ENCODE measurements around the gene ZFP36. TPM values are rescaled to one million over a fixed set of nuclear protein-coding genes. Genes with fewer than 3 reads are reported as not detected.

ZFP36 gene
- total RNA-seq, 4 donors from 2014 or later, result 323 to 827 (median 509) TPM

DNA sequence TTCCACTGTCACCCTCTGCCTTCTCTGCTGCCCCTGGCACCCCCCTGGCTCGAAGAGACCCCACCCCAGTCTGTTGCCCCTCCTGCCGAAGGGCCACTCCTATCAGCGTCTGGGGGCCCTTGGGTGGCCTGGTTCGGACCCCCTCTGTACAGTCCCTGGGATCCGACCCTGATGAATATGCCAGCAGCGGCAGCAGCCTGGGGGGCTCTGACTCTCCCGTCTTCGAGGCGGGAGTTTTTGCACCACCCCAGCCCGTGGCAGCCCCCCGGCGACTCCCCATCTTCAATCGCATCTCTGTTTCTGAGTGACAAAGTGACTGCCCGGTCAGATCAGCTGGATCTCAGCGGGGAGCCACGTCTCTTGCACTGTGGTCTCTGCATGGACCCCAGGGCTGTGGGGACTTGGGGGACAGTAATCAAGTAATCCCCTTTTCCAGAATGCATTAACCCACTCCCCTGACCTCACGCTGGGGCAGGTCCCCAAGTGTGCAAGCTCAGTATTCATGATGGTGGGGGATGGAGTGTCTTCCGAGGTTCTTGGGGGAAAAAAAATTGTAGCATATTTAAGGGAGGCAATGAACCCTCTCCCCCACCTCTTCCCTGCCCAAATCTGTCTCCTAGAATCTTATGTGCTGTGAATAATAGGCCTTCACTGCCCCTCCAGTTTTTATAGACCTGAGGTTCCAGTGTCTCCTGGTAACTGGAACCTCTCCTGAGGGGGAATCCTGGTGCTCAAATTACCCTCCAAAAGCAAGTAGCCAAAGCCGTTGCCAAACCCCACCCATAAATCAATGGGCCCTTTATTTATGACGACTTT lies 2.0 kb downstream of the ZFP36 start:
- TF ChIP-seq, protein P1, sequence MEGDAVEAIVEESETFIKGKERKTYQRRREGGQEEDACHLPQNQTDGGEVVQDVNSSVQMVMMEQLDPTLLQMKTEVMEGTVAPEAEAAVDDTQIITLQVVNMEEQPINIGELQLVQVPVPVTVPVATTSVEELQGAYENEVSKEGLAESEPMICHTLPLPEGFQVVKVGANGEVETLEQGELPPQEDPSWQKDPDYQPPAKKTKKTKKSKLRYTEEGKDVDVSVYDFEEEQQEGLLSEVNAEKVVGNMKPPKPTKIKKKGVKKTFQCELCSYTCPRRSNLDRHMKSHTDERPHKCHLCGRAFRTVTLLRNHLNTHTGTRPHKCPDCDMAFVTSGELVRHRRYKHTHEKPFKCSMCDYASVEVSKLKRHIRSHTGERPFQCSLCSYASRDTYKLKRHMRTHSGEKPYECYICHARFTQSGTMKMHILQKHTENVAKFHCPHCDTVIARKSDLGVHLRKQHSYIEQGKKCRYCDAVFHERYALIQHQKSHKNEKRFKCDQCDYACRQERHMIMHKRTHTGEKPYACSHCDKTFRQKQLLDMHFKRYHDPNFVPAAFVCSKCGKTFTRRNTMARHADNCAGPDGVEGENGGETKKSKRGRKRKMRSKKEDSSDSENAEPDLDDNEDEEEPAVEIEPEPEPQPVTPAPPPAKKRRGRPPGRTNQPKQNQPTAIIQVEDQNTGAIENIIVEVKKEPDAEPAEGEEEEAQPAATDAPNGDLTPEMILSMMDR (IDR thresholded peaks at IDR 0.05), result no peak
- ATAC-seq (ENCODE audit: low FRiP score) (no peak), DNase-seq (ENCODE audit: low spot score) (no peak)

- TF ChIP-seq, protein P1 (IDR thresholded peaks at IDR 0.05), result no peak
- DNase-seq (ENCODE audit: low spot score) (no peak), ATAC-seq (ENCODE audit: low FRiP score) (peak; percentile 5)
Measured at GRCh38 chr19:39409208-39410016, 2.8 kb downstream of the ZFP36 start.

DNA sequence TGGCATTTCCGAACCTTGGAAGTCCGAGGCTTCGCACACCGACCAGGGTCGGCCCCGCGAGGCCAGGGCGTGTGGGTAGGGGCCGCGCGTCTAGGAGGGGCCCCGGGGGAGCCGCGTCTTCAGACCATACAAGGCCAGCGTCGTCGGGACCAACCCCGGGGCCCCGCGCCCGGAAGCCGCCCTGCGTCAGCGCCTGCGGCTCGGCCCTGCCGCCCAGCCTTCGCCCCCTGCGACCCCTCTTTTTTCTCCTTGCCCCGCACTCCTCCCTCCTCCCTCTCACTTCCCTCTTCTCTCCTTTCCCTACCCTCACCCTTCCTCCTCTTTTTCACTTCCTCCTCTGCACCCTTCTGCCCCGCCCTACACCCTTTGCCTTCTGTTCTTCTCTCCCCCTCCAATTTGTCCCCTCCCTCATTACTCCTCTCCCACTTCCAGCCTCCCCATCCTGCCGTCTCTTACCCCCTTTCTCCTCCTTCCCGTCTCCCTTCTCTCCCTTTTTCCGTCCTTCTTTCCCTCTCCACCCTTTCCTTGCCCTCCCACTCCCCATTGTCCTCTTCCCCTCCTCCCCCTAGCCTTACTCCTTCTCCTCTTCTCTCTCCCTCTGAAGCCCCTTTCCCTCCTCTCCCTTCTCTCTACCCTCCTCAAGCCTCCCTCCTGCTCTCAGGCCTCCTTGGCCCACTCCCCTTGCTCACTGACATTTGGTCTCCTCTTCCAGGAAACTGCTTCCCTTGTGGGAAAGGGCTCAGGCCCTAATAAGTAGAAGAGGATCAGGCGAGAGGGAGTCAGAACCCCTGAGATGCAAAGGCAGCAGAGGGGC lies 3.6 kb downstream of the ZFP36 start:
- TF ChIP-seq, protein P1 (IDR thresholded peaks at IDR 0.05), result no peak
- no peak for DNase-seq (ENCODE audit: low spot score)
- ATAC-seq (ENCODE audit: low FRiP score), result peak; percentile 5

GRCh38 chr19:39410831-39411080 lies 4.1 kb downstream of the ZFP36 start:
- TF ChIP-seq, protein P1 (IDR thresholded peaks at IDR 0.05), result no peak
- DNase-seq (ENCODE audit: low spot score), result no peak
- no peak for ATAC-seq (ENCODE audit: low FRiP score)

DNA sequence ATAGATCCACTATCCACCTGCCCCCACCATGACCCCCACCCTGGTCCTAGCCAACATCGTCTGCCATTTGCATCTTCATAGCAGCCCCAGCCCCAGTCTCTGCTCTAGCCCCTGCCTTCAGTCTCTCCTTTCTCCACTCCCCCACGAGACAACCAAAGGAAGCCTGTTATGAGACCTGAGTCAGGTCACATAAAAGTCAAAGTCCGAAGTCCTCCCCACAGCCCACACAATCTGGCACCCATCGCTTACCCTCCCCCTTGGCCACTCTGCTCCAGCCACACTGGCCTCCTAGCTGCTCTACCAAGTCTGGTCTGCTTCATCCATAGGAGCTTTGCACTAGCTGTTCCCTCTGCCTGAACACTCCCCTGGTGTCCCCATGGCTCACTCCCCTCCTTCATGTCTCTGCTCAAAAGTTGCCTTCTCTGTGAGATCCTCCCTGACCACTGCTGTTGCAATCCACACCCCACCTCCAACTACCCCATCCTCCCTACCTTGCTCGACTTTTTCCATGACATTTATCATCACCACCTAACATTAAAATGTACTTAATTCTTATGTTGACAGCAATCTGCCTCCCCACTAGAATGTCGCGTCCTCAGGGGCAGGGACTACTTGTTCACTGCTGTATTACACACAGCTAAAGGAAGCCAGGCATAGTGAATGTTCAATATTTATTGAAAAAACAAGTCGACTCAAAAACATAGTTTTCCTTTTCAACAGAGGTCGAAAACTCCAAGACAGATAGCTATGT lies 4.6 kb downstream of the ZFP36 start:
- DNase-seq (ENCODE audit: low spot score) (no peak), ATAC-seq (ENCODE audit: low FRiP score) (peak; percentile 7)
- TF ChIP-seq, protein P1 (IDR thresholded peaks at IDR 0.05), result no peak

DNA sequence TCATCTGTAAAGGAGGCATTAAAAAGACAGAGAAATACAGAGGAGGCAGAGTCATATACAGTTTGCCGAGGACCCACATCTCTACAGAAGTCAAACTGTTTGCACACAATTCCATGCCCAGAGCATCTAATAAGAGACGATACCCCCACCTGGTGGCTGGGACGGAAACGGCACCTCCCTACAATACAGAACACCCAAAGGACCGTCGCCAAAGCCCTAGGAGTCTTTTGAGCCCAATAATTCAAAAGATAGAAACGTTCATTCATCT lies 5.1 kb downstream of the ZFP36 start:
- ATAC-seq (ENCODE audit: low FRiP score) (peak; percentile 6), DNase-seq (ENCODE audit: low spot score) (peak; percentile 88)

More for the DNA sequence above, 5.1 kb downstream of the ZFP36 start:
- TF ChIP-seq, protein P1 (IDR thresholded peaks at IDR 0.05), result peak in 2 of 3 donors; percentile 39 to 92
